ENCODE data around the gene GPR4.
A peak's percentile ranks its signal among the peaks of the same experiment; 100 is the strongest.
"Not testable (repeated sequence)": the region's sequence is repeated elsewhere in the genome, so short reads cannot be mapped to it uniquely, and the experiment has no call there.

GPR4 gene

DNA sequence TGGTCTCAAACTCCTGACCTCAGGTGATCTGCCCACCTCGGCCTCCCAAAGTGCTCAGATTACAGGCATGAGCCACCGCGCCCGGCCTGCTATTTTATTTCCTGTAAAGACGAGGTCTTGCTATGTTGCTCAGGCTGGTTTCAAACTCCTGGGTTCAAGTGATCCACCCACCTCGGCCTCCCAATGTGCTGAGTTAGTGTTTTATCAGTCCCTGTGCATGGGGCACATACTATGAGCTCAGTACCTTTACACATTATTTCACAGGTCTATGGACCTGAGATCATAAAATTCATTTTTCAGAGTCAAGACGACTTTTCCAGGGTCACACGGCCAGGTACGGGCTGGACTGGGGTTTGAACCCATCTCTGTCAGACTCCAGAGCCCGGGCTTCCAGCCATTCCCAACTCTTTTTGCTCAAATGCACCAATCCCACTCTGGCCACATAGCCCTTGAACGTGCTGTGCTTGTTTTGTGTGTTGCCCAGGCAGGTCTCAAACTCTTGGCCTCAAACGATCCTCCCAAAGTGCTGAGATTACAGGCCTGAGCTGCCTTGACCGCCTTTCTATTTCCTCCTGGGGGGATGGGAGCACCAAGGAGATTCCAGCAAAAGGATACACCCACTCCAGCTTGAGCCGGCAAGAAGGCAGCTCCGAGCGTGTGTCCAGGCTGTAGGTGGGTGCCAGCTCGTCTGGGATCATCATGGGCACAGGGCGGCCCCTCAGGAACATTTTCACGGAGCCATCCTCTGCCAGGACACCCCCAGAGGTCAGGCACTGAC, 36.1 kb upstream of the GPR4 start:
- peak overlapping the region; percentile 73; the same call in 1 of the 2 replicates for H3K4me3 ChIP-seq (ENCODE audit: low read length)

DNA sequence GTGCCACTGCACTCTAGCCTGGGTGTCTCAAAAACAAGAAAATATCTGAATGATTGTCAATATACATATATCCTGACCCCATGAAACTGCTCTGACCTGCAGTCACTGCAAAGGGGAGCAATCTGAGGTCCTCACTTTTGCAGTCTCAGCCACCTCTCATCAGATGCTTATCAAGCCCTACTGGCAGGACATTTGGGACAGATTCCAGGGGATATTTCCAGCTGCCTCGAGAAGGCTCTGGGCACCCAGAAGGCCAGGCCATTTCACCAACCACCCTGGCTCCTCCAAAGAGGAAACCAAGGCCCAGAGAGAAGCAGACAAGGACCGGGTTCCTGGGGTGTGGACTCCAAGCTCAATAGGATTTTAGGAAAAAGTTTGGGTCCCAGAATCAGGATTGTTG, 34.9 kb upstream of the GPR4 start:
- H3K4me3 ChIP-seq (ENCODE audit: low read length), result no peak overlapping the region
- no peak for TF ChIP-seq ZNF274 (IDR thresholded peaks at IDR 0.05; ENCODE audit: low read depth, low read length)

More for the DNA sequence above, 36.1 kb upstream of the GPR4 start:
- no peak for TF ChIP-seq ZNF274 (IDR thresholded peaks at IDR 0.05; ENCODE audit: low read depth, low read length)

DNA sequence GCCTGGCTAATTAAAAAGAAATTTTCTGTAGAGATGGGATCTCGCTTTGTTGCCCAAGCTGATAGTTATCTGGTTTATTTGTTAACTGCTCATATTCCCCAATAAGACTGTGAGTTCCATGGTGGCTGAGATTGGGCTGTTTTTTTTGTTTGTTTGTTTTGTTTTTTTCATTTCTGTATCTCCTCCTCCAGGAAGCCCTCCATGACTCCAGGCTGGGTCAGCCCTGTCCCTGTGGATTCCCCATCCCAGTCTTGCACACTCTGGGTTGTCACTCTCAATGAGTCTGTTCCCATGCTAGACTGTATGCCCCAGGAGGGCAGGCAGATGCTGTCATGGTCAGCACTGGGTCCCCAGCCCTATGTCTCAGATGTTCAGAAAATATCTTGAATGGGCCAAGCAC, 34.3 kb upstream of the GPR4 start:
- TF ChIP-seq ZNF274 (IDR thresholded peaks at IDR 0.05; ENCODE audit: low read depth, low read length), result no peak
- no peak overlapping the region for H3K4me3 ChIP-seq (ENCODE audit: low read length)

DNA sequence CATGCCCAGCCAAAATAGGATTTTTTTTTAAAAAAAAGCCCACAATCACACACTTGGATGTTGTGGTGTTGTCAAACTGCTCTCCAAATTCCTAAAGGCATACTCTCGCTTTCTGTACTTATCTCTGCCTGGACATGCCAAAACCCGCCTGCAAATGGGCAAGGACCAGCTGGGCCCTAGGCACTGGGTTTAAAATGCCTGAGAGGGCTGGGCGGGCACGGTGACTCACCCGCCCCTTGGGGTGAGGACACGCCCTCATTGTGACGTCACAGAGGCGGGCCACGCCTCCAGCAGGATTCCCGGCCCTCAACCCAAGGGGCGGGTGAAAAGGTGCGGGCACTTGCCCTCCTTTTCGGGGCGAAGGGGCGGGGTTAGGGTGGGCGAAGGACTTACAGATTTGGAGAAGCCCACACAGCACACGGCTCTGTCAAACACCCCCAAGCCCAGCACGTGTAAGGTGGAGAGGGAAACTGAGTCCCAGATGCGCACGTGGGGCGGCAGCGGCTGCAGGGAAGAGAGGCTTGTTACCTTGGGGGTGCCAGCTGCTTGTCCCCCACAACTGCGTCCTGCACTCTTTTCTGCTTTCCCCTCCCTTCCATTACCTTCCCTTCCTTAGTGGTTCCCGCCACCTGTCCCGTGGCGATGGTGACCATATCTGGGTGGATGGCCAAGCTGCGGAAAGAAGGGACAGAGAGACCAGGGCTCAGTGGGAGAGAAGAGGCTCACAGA, 30.6 kb upstream of the GPR4 start:
- H3K4me3 ChIP-seq (ENCODE audit: low read length), result no peak overlapping the region
- TF ChIP-seq ZNF274 (IDR thresholded peaks at IDR 0.05; ENCODE audit: low read depth, low read length), result no peak

DNA sequence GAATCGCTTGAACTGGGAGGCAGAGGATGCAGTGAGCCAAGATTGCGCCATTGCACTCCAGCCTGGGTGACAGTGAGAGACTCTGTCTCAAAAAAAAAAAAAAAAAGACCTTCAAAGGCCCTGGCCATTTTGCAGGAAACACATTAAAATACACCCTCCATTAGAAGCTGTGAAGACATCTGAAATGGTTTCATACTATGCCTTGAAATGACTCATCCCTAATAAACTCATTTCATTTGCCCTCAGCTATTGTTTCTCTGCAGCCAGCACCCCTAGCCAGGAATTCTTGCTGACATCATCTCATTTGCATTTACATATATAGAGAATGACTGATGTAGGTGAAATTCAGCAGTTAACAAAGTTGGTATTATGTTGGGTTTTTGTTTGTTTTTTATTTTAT, 28.5 kb upstream of the GPR4 start:
- no peak overlapping the region for H3K4me3 ChIP-seq (ENCODE audit: low read length)
- no peak for TF ChIP-seq ZNF274 (IDR thresholded peaks at IDR 0.05; ENCODE audit: low read depth, low read length)

- no peak for TF ChIP-seq ZNF274 (IDR thresholded peaks at IDR 0.05; ENCODE audit: low read depth, low read length)
- no peak overlapping the region for H3K4me3 ChIP-seq (ENCODE audit: low read length)
Observed at GRCh38 chr19:45629704-45630103, 27.7 kb upstream of the GPR4 start.

GRCh38 chr19:45628219-45628618, 26.2 kb upstream of the GPR4 start:
- not testable (repeated sequence) for H3K4me3 ChIP-seq (ENCODE audit: low read length)

DNA sequence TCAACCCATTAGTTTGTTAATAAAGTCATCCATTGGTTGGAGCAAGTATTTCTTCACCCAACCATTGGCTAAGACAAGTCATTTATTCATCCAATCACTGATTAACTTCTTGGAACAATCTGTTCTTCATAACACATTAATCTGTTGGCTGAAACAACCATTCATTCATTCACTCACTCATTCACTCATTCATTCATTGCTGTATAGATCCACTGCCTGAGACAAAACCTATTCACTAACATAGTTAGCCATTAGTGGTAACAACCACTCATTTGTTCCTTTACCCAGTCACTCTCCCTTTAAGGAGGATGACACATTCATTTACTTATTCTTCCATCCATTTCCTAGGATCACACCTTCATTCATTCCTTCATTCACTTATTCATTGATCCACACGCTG, 22.0 kb upstream of the GPR4 start:
- H3K4me3 ChIP-seq (ENCODE audit: low read length), result no peak overlapping the region
- TF ChIP-seq ZNF274 (IDR thresholded peaks at IDR 0.05; ENCODE audit: low read depth, low read length), result no peak

DNA sequence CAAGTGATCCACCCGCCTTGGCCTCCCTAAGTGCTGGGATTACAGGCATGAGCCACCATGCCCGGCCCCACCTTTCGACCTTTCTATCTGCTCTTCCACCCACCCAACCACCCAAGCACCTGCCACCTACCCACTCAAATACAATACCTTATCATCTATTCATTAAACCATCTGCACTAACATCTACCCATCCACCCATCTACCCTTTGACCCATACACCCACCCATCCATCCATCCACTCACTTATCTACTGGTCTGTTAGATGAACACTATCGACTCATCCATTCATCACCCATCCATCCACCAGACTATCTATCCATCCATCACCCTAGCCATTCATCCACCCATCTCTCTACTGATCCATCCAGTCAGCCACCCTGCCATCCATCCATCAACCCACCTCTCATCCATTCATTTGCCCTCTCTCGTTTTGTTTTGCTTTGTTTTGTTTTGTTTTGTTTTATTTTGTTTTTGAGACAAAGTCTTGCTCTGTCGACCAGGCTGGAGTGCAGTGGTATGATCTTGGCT, 20.0 kb upstream of the GPR4 start:
- no peak for TF ChIP-seq ZNF274 (IDR thresholded peaks at IDR 0.05; ENCODE audit: low read depth, low read length)
- no peak overlapping the region for H3K4me3 ChIP-seq (ENCODE audit: low read length)

GRCh38 chr19:45621389-45621788, 19.4 kb upstream of the GPR4 start:
- no peak overlapping the region for H3K4me3 ChIP-seq (ENCODE audit: low read length)
- no peak for TF ChIP-seq ZNF274 (IDR thresholded peaks at IDR 0.05; ENCODE audit: low read depth, low read length)

GRCh38 chr19:45616704-45617017, 14.6 kb upstream of the GPR4 start:
- no peak for TF ChIP-seq ZNF274 (IDR thresholded peaks at IDR 0.05; ENCODE audit: low read depth, low read length)
- no peak overlapping the region for H3K4me3 ChIP-seq (ENCODE audit: low read length)

GRCh38 chr19:45615795-45616703, 14.0 kb upstream of the GPR4 start:
- TF ChIP-seq ZNF274 (IDR thresholded peaks at IDR 0.05; ENCODE audit: low read depth, low read length), result no peak
- no peak overlapping the region for H3K4me3 ChIP-seq (ENCODE audit: low read length)

- H3K4me3 ChIP-seq (ENCODE audit: low read length), result not testable (repeated sequence)
Observed at GRCh38 chr19:45615056-45615455, 13.0 kb upstream of the GPR4 start.

- TF ChIP-seq ZNF274 (IDR thresholded peaks at IDR 0.05; ENCODE audit: low read depth, low read length), result no peak
- H3K4me3 ChIP-seq (ENCODE audit: low read length), result no peak overlapping the region
Observed at GRCh38 chr19:45613926-45614725, 12.1 kb upstream of the GPR4 start.
